ENCODE data around the gene RNF38.

GRCh38 chr9:36346569-36346968, 53.5 kb downstream of the RNF38 start:
- no peak for TF ChIP-seq REST (tag by site-specific recombination; IDR thresholded peaks at IDR 0.05)
- TF ChIP-seq TCF7L2 (IDR thresholded peaks at IDR 0.05; ENCODE audit: borderline replicate concordance, low read depth, low read length) = no peak

Measured in HEK293 (cell line).